Stimulated activated CD4-positive, alpha-beta T cell treated with anti-CD3 and anti-CD28 coated beads, Interleukin-15, amount 100 ng/mL, for 1 hour (primary cell): Measurements from ENCODE around the gene NSRP1.
"Not testable (repeated sequence)": the region's sequence is repeated elsewhere in the genome, so short reads cannot be mapped to it uniquely, and the experiment has no call there.

Experiments
- DNase-seq, 2 donors: peaks; one replicate each; pipeline ENCODE4 v3.0.0-alpha.2; 2020; ENCODE audit warnings: low read depth in 1 of 2, low spot score in 1 of 2

The NSRP1 gene

GRCh38 chr17:30117675-30118081 lies 1.1 kb downstream of the NSRP1 start:
- DNase-seq = no peak

GRCh38 chr17:30118635-30119034 lies 2.0 kb downstream of the NSRP1 start:
- not testable (repeated sequence) for DNase-seq

GRCh38 chr17:30124273-30124796 lies 7.7 kb downstream of the NSRP1 start:
- DNase-seq = no peak

- DNase-seq = no peak
These were observed 13.5 kb downstream of the NSRP1 start for GRCh38 chr17:30130121-30130520.

- DNase-seq = no peak
These were observed 16.0 kb downstream of the NSRP1 start for GRCh38 chr17:30132615-30133014.

GRCh38 chr17:30133197-30133596 lies 16.6 kb downstream of the NSRP1 start:
- no peak for DNase-seq

- no peak for DNase-seq
These were observed 17.9 kb downstream of the NSRP1 start for GRCh38 chr17:30134551-30134950.

GRCh38 chr17:30137158-30137557 lies 20.5 kb downstream of the NSRP1 start:
- DNase-seq = no peak

- DNase-seq = not testable (repeated sequence)
These were observed 31.2 kb downstream of the NSRP1 start for GRCh38 chr17:30147860-30148259.

- DNase-seq = no peak
These were observed 31.8 kb downstream of the NSRP1 start for GRCh38 chr17:30148376-30148775.

- DNase-seq = no peak
These were observed 34.9 kb downstream of the NSRP1 start for GRCh38 chr17:30151471-30151870.

GRCh38 chr17:30153463-30153862 lies 36.8 kb downstream of the NSRP1 start:
- no peak for DNase-seq

GRCh38 chr17:30155389-30155788 lies 38.8 kb downstream of the NSRP1 start:
- DNase-seq = no peak

GRCh38 chr17:30158896-30159625 lies 42.4 kb downstream of the NSRP1 start:
- DNase-seq = no peak

- no peak for DNase-seq
These were observed 44.0 kb downstream of the NSRP1 start for GRCh38 chr17:30160419-30161172.

GRCh38 chr17:30161601-30162000 lies 45.0 kb downstream of the NSRP1 start:
- no peak for DNase-seq

- no peak for DNase-seq
These were observed 47.9 kb downstream of the NSRP1 start for GRCh38 chr17:30164531-30164930.

- DNase-seq = no peak
These were observed 48.5 kb downstream of the NSRP1 start for GRCh38 chr17:30165147-30165546.

- no peak for DNase-seq
These were observed 49.3 kb downstream of the NSRP1 start for GRCh38 chr17:30165960-30166359.

GRCh38 chr17:30170415-30170987 lies 53.9 kb downstream of the NSRP1 start:
- DNase-seq = no peak

- no peak for DNase-seq
These were observed 55.9 kb downstream of the NSRP1 start for GRCh38 chr17:30172560-30172959.

- no peak for DNase-seq
These were observed 57.0 kb downstream of the NSRP1 start for GRCh38 chr17:30173649-30174048.
